ENCODE results near the gene ERMN. TPM values are rescaled to one million over a fixed set of nuclear protein-coding genes. Genes with fewer than 3 reads are reported as not detected.

Gene ERMN
- total and polyA plus RNA-seq, 2 of the 13 experiments (the other 11 are each of a cell fraction or from before 2014, with no cell fraction given), result not detected

DNA sequence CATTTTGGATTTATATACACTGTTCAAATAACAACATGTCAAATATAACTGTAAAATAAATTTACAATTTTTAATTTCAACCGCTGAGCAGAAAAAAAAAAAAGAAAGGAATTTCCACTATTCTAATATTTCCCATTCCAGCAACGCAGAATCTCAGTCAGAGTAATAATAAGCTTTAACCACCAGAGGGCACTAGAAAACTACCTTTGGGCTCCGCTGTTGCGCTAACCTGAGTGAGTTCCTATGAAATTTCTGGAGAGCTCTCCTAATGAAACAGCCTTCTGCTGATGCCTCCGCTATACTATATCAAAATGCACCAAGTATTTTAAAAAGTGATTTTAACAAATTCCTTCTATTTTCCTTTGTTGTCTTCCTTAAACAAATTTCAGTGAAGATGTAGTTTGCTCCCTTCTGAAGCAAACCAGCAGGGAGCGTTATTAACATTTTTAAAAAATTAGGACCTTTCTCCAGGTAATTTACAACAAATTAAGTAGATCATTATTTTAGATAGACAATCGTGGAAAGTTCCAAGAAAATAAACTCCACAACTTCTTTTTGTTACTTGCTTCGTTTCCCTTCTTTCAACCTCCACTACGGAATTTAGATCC is 23.0 kb downstream of the ERMN start (continued):
- TF ChIP-seq, protein P1, sequence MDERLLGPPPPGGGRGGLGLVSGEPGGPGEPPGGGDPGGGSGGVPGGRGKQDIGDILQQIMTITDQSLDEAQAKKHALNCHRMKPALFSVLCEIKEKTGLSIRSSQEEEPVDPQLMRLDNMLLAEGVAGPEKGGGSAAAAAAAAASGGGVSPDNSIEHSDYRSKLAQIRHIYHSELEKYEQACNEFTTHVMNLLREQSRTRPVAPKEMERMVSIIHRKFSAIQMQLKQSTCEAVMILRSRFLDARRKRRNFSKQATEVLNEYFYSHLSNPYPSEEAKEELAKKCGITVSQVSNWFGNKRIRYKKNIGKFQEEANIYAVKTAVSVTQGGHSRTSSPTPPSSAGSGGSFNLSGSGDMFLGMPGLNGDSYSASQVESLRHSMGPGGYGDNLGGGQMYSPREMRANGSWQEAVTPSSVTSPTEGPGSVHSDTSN (CRISPR knock-in tag; IDR thresholded peaks at IDR 0.05), result no peak
- TF ChIP-seq PRMT3 (CRISPR knock-in tag; IDR thresholded peaks at IDR 0.05; ENCODE audit: borderline replicate concordance, low read depth) (no peak), POGZ (CRISPR knock-in tag; IDR thresholded peaks at IDR 0.05) (no peak), HNRNPLL (IDR thresholded peaks at IDR 0.05; ENCODE audit: low read depth, low read length, poor library complexity, severe bottlenecking) (peak; percentile 20), HOXA3 (CRISPR knock-in tag; IDR thresholded peaks at IDR 0.05) (no peak)

DNA sequence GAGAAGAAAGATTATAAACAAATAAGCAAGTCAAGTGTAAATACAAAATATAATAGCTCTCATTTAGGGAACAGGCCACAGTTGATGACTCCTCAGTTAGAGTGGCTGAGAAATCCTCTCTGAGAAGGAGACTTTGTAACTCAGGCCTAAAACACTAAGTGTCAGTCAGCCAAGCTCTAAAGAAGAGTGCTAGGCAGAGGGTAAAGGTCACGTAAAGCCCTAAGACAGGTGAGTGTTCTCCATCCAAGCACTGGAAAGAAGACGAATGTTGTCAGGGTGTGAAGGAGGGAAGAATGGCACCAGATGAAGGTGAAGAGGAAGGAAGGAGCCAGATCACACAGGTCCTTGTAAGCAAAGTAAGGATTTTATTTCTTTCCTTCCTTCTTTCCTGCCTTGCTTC is 24.3 kb downstream of the ERMN start:
- H3K27me3 ChIP-seq (ENCODE audit: control insufficient read depth in 1 of 2, insufficient read depth in 2 of 2, low read length in 2 of 2), result peaks cover 0 to 16% of the 10 kb centered on the region in 2 experiments; a peak in 2 of 5 replicates
- in situ Hi-C loops (cut with HindIII; ENCODE audit: extremely low pct_ligation_motif_present, low pct_unique_long_range_greater_than_20kb) (no loop called here), intact Hi-C loops (cut with micrococcal nuclease; ENCODE audit: unreplicated experiment) (no loop called here)
- no peak overlapping the region for H2AFZ ChIP-seq (ENCODE audit: low read length)
- ChIA-PET POLR2A (no interaction called here), CTCF (ENCODE audit: low intra/inter-chr PET ratio, low total read pairs) (interaction anchor here (2.5 kb wide), 1 partner anchor 35 kb away, joined by 11 read pairs; no protein-coding TSS in a partner anchor)
- WGBS (ENCODE audit: low lambda C conversion rate), result 3% methylated on average over 2 of the region's 2 CpGs
- no peak overlapping the region for H3K4me3 ChIP-seq (replicated peaks in 1 of 3; ENCODE audit: insufficient read depth in 1 of 3, low read depth in 2 of 3, low read length in 3 of 3)
- H3K9me3 ChIP-seq (ENCODE audit: low read length), result no peaks in the 10 kb centered on the region
- H3K9ac ChIP-seq (ENCODE audit: insufficient read depth, low read depth, low read length), result no peak overlapping the region
- DNase-seq (ENCODE audit: low spot score) (no peak), ATAC-seq (no peak), FAIRE-seq (no peak)
- TF ChIP-seq PCBP1 (IDR thresholded peaks at IDR 0.05; ENCODE audit: borderline replicate concordance, low read depth, low read length) (no peak), ZNF501 (CRISPR knock-in tag; IDR thresholded peaks at IDR 0.05) (no peak), ZFAT (CRISPR knock-in tag; conservative IDR thresholded peaks at IDR 0.05) (no peak), RAD21 (CRISPR knock-in tag; IDR thresholded peaks at IDR 0.05) (no peak), TOE1 (CRISPR knock-in tag; IDR thresholded peaks at IDR 0.05) (no peak)
- TF ChIP-seq, protein P2, sequence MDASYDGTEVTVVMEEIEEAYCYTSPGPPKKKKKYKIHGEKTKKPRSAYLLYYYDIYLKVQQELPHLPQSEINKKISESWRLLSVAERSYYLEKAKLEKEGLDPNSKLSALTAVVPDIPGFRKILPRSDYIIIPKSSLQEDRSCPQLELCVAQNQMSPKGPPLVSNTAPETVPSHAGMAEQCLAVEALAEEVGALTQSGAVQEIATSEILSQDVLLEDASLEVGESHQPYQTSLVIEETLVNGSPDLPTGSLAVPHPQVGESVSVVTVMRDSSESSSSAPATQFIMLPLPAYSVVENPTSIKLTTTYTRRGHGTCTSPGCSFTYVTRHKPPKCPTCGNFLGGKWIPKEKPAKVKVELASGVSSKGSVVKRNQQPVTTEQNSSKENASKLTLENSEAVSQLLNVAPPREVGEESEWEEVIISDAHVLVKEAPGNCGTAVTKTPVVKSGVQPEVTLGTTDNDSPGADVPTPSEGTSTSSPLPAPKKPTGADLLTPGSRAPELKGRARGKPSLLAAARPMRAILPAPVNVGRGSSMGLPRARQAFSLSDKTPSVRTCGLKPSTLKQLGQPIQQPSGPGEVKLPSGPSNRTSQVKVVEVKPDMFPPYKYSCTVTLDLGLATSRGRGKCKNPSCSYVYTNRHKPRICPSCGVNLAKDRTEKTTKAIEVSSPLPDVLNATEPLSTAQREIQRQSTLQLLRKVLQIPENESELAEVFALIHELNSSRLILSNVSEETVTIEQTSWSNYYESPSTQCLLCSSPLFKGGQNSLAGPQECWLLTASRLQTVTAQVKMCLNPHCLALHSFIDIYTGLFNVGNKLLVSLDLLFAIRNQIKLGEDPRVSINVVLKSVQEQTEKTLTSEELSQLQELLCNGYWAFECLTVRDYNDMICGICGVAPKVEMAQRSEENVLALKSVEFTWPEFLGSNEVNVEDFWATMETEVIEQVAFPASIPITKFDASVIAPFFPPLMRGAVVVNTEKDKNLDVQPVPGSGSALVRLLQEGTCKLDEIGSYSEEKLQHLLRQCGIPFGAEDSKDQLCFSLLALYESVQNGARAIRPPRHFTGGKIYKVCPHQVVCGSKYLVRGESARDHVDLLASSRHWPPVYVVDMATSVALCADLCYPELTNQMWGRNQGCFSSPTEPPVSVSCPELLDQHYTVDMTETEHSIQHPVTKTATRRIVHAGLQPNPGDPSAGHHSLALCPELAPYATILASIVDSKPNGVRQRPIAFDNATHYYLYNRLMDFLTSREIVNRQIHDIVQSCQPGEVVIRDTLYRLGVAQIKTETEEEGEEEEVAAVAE (CRISPR knock-in tag; IDR thresholded peaks at IDR 0.05; ENCODE audit: borderline replicate concordance), result no peak
- TF ChIP-seq, protein P3, sequence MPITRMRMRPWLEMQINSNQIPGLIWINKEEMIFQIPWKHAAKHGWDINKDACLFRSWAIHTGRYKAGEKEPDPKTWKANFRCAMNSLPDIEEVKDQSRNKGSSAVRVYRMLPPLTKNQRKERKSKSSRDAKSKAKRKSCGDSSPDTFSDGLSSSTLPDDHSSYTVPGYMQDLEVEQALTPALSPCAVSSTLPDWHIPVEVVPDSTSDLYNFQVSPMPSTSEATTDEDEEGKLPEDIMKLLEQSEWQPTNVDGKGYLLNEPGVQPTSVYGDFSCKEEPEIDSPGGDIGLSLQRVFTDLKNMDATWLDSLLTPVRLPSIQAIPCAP (CRISPR knock-in tag; IDR thresholded peaks at IDR 0.05; ENCODE audit: low read depth), result no peak
- no peaks in the 10 kb centered on the region for H4K20me1 ChIP-seq (ENCODE audit: insufficient read depth, low read length)
- H3K27ac ChIP-seq (ENCODE audit: extremely low read length, insufficient read depth, low read length), result no peak overlapping the region
- no peaks in the 10 kb centered on the region for H3K4me1 ChIP-seq (ENCODE audit: insufficient read depth, low read length)
- H3K79me2 ChIP-seq (ENCODE audit: insufficient read depth, low read length), result no peaks in the 10 kb centered on the region
- no TSS peak for BruUV-seq (replicated peaks)
- H3K36me3 ChIP-seq (replicated peaks in 1 of 2; ENCODE audit: control insufficient read depth in 1 of 2, insufficient read depth in 2 of 2, low read length in 2 of 2), result no peaks in the 10 kb centered on the region
- H3K4me2 ChIP-seq (ENCODE audit: low read depth, low read length), result no peak overlapping the region
